ENCODE data around the gene KNOP1. TPM values are rescaled to one million over a fixed set of nuclear protein-coding genes. Genes with fewer than 3 reads are reported as not detected.

The KNOP1 gene
- polyA plus RNA-seq, 3 donors, result 1.5 to 2.8 (median 2.4) TPM

DNA sequence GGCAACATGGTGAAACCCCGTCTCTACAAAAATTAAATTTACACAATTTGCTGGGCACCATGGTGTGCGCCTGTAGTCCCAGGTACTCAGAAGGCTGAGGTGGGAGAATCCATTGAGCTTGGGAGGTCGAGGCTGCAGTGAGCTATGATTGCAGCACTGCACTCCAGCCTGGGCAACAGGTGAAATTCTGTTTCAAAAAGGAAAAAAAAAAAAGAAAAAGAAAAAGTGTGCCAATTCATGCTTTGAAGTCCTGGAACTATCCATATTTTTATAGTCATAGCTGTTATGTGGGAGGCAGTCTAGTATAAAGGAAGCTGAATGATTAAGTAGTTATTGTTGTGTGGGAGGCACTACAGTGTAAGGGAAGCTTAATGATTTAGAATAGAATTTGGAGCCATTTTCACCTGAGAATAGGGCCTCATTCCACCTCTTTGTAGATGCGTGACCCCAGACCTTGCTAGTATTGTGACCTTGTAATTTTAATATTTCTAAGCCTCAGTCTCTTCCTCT, 31.6 kb upstream of the KNOP1 start:
- H3K9me3 ChIP-seq (replicated peaks in 1 of 2; ENCODE audit: control insufficient read depth in 1 of 2, insufficient read depth in 1 of 2, low read length in 2 of 2), result no peaks in the 10 kb centered on the region
- no peaks in the 10 kb centered on the region for H3K9me3 Mint-ChIP-seq
- H3K4me2 ChIP-seq (replicated peaks; ENCODE audit: extremely low read depth, low read length, poor library complexity, severe bottlenecking), result no peak overlapping the region
- no peak overlapping the region for H3K4me3 ChIP-seq (replicated peaks in 1 of 3; ENCODE audit: low read depth in 2 of 3, low read length in 3 of 3)
- H4K20me1 ChIP-seq (ENCODE audit: insufficient read depth, low read length), result no peaks in the 10 kb centered on the region
- no peak for DNase-seq
- no peaks in the 10 kb centered on the region for H3K79me2 ChIP-seq (ENCODE audit: insufficient read depth, low read length)
- TF ChIP-seq, protein P1, sequence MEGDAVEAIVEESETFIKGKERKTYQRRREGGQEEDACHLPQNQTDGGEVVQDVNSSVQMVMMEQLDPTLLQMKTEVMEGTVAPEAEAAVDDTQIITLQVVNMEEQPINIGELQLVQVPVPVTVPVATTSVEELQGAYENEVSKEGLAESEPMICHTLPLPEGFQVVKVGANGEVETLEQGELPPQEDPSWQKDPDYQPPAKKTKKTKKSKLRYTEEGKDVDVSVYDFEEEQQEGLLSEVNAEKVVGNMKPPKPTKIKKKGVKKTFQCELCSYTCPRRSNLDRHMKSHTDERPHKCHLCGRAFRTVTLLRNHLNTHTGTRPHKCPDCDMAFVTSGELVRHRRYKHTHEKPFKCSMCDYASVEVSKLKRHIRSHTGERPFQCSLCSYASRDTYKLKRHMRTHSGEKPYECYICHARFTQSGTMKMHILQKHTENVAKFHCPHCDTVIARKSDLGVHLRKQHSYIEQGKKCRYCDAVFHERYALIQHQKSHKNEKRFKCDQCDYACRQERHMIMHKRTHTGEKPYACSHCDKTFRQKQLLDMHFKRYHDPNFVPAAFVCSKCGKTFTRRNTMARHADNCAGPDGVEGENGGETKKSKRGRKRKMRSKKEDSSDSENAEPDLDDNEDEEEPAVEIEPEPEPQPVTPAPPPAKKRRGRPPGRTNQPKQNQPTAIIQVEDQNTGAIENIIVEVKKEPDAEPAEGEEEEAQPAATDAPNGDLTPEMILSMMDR (IDR thresholded peaks at IDR 0.05), result no peak
- H3K27me3 Mint-ChIP-seq (ENCODE audit: low read depth in 3 of 3), result peaks cover 0 to 2% (median 1%) of the 10 kb centered on the region in 3 donors
- H3K27me3 ChIP-seq (ENCODE audit: control insufficient read depth in 2 of 2, insufficient read depth in 2 of 2, low read length in 2 of 2), result no peaks in the 10 kb centered on the region
- intact Hi-C loops (cut with micrococcal nuclease), result no loop called here
- WGBS (ENCODE audit: insufficient coverage), result 88% methylated on average over 3 of the region's 4 CpGs
- no peaks in the 10 kb centered on the region for H3K4me1 ChIP-seq (ENCODE audit: control insufficient read depth in 1 of 2, insufficient read depth in 2 of 2, low read length in 2 of 2)
- H3K9ac ChIP-seq (ENCODE audit: insufficient read depth, low read length, poor library complexity, severe bottlenecking), result no peak overlapping the region
- no peak overlapping the region for H3K4me3 Mint-ChIP-seq
- H3K27ac ChIP-seq (ENCODE audit: low read depth in 1 of 2, low read length in 2 of 2), result no peak overlapping the region
- no peak overlapping the region for H3K27ac Mint-ChIP-seq
- H3K36me3 Mint-ChIP-seq, result no peaks in the 10 kb centered on the region
- H3K4me1 Mint-ChIP-seq, result peaks cover 2% of the 10 kb centered on the region
- no peaks in the 10 kb centered on the region for H3K36me3 ChIP-seq (replicated peaks in 1 of 2; ENCODE audit: control insufficient read depth in 1 of 2, insufficient read depth in 2 of 2, low read length in 2 of 2)
- no peak overlapping the region for H2AFZ ChIP-seq (ENCODE audit: insufficient read depth, low read depth, low read length, poor library complexity, severe bottlenecking)

DNA sequence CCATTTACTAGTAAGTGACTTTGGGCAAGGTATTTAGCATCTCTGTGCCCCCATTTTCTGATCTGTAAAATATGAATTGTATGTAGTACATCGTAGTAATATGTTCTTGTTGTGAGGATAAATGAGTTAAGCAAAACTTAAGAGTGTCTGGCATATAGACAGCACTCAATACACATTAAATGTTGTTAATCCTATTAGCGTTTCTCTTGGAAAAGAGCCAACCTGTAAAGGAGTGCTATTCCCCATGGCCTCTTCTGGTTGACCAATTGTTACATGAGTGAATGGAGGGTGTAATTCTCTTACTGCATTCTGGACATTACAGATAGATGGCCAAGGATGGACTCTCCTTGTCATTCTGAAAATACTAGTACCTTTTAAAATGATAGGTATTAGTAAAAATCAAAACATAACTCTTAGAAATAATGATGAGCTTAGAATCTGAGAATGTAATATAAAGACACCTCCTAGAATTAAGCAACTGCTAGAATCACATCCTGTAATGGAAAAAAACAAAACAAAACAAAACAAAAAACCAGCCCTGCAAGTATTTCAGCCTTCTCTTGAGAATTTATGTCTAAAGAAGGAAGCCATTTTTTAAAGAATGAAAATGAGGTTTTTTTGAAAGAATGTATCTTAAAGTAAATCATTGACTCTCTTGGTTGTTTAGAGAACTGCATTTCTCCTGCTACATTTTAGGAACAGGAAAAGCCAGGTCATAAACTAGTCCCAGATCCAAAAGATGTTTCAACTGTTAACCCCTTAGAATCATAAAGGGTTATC, 30.6 kb upstream of the KNOP1 start:
- no peak overlapping the region for H3K4me3 Mint-ChIP-seq

More for the DNA sequence above, 30.6 kb upstream of the KNOP1 start:
- Histone ChIP-seq H3K4me2 (replicated peaks; ENCODE audit: extremely low read depth, low read length, poor library complexity, severe bottlenecking) (no peak overlapping the region), H3K9ac (ENCODE audit: insufficient read depth, low read length, poor library complexity, severe bottlenecking) (no peak overlapping the region), H4K20me1 (ENCODE audit: insufficient read depth, low read length) (no peaks in the 10 kb centered on the region), H3K79me2 (ENCODE audit: insufficient read depth, low read length) (no peaks in the 10 kb centered on the region), H3K27ac (ENCODE audit: low read depth in 1 of 2, low read length in 2 of 2) (no peak overlapping the region), H3K36me3 (replicated peaks in 1 of 2; ENCODE audit: control insufficient read depth in 1 of 2, insufficient read depth in 2 of 2, low read length in 2 of 2) (no peaks in the 10 kb centered on the region), H3K27me3 (ENCODE audit: control insufficient read depth in 2 of 2, insufficient read depth in 2 of 2, low read length in 2 of 2) (no peaks in the 10 kb centered on the region), H2AFZ (ENCODE audit: insufficient read depth, low read depth, low read length, poor library complexity, severe bottlenecking) (no peak overlapping the region), H3K4me1 (ENCODE audit: control insufficient read depth in 1 of 2, insufficient read depth in 2 of 2, low read length in 2 of 2) (no peaks in the 10 kb centered on the region), H3K4me3 (replicated peaks in 1 of 3; ENCODE audit: low read depth in 2 of 3, low read length in 3 of 3) (no peak overlapping the region), H3K9me3 (replicated peaks in 1 of 2; ENCODE audit: control insufficient read depth in 1 of 2, insufficient read depth in 1 of 2, low read length in 2 of 2) (no peaks in the 10 kb centered on the region)
- H3K4me1 Mint-ChIP-seq, result no peaks in the 10 kb centered on the region
- H3K27me3 Mint-ChIP-seq (ENCODE audit: low read depth in 3 of 3), result peaks cover 0 to 2% (median 1%) of the 10 kb centered on the region in 3 donors
- DNase-seq, result no peak
- intact Hi-C loops (cut with micrococcal nuclease), result no loop called here
- TF ChIP-seq, protein P1 (IDR thresholded peaks at IDR 0.05), result no peak
- no CpG with 5 or more reads among the region's 2 CpGs for WGBS (ENCODE audit: insufficient coverage)
- H3K36me3 Mint-ChIP-seq, result no peaks in the 10 kb centered on the region
- H3K27ac Mint-ChIP-seq, result no peak overlapping the region
- no peaks in the 10 kb centered on the region for H3K9me3 Mint-ChIP-seq
